GM21367 (cell line): ENCODE data around the gene RNF217.

Source experiments
- ATAC-seq: cut with Tn5 transposase; IDR thresholded peaks from one replicate; pipeline ENCODE4 v1.9.1; 2021; ENCODE audit not compliant: unreplicated experiment

Gene RNF217

GRCh38 chr6:125095580-125096301 is 133.5 kb downstream of the RNF217 start:
- ATAC-seq: no peak

- no peak for ATAC-seq
Measured at GRCh38 chr6:125097186-125097585, 134.9 kb downstream of the RNF217 start.

DNA sequence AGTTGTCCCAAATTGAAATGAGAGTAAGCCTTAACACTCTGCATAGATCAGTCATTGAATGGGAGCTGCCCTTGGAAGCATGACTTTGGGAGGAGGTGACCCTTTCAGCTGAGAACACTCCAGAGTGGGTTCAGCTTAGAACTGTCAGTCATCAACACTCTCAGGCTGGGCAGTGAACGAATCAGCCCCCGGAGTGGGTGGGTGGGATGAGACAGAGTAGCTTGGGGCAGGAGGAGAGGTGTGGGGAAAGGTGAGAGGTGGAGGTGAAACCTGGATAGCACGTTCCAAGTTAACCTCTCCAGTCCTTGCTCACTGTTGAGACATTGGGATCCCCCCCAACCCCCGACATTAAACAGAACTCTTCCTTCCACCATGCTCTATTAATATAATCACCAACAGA is 136.0 kb downstream of the RNF217 start:
- ATAC-seq: no peak

DNA sequence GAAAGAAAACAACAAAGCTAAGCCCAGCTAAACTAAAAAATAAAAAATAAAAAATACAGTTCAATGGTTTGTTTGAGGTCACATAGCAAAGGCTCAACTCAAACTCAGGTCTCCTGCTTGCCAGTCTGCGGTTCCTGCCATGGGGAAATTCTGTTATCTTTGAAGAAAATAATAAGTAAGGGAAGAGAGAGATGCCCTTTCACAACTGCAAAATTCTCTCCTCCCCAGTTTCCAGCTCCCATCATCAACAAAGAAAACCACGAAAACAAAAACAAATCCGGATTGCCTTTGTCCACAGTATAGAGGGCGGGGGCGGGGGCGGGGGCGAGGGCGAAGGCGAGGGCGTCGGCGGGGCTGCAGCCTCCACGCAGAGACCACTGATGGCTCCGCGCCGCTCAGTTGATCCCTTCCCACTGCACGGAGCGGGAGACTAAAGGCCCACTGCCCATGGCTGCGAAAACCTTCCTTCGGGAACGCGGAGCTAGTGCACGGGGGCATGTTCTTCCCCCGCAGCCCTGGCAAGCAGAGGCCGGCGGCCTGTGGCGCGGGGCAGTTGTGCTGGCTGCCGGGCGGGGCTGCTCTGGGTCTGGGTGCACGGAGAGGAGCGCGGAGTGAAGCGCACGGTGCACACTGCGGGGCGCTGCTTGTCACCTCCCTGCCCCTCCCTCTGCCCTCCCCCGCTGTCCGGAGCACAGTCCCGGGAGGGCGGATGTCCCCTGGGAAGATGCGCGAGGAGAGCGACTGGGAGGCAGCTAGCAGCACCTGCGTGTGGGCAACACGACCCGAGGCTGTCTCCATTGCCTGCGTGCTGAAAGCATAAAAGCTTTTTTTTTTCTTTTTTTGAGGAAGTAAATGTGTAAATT is 137.2 kb downstream of the RNF217 start:
- peak; percentile 51 for ATAC-seq

- ATAC-seq: no peak
Measured at GRCh38 chr6:125100074-125100652, 137.9 kb downstream of the RNF217 start.

DNA sequence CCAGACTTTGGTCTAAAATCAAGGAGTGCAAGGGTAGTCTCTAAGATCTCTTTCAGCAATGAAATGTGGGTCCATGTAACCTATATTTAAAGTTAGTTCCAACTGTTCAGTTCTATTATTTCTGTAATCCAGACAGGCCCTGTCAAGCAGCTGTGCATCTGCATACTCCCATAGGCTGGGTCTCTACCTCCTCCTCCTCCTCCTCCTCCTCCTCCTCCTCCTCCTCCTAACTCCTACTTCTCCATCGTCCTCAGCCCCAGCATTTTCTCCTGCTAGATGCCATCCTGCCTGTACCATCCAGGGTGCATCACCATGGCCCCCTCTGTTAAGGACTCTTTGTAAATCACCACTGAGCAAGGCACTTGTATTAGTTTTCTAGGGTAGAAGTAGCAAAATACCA is 138.9 kb downstream of the RNF217 start:
- no peak for ATAC-seq

GRCh38 chr6:125101631-125102030 is 139.4 kb downstream of the RNF217 start:
- ATAC-seq: no peak

DNA sequence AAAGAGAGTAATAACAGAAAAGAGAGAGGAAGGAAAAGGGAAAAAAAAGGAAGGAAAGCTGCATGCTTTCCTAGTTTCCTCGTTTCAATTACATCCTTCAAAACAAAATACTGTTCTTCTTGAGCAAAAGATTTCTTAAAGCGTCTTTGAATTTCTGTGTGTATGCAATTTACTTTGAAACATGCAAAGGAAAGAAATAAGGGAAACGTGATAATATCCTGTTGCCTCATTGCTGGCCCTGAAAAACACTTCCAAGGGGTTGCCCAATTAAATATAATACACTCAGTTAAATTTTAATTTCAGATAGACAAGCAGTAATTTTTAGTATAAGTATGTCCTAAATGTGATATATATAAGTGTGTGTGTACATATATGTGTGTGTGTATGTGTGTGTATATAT is 140.2 kb downstream of the RNF217 start:
- ATAC-seq: no peak

GRCh38 chr6:125102891-125103290 is 140.7 kb downstream of the RNF217 start:
- ATAC-seq: no peak

GRCh38 chr6:125104425-125104824 is 142.2 kb downstream of the RNF217 start:
- ATAC-seq: no peak

DNA sequence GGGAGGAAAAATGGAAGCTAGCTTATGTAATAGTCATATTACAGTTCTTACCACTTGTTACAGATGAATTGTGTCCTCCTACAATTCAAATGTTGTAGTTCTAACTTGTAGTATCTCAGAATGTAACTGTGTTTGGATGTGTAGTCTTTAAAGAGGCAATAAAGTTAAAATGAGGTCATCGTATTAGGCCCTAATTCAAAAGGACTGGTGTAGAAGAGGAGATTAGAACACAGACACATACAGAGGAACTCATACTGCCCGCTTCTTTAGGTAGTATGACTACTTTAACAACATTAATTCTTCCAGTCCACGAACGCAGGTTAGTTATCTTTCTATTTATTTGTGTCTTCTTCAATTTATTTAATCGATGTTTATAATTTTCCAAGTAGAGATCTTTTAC is 144.8 kb downstream of the RNF217 start:
- ATAC-seq: no peak

DNA sequence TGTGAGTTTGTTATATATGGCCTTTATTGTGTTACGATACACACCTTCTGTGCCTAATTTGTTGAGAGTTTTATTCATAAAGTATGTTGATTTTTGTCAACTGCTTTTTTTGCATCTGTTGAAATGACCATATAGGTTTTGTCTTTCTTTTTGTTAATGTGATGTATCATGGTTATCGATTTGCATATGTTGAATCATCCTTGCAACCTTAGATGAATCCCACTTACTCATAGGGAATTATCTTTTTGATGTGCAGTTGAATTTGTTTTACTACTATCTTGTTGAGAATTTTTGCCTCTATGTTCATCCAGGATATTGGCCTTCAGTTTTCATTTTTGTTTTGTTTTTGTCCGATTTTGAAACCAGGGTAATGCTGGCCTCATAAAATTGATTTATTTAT is 145.7 kb downstream of the RNF217 start:
- no peak for ATAC-seq

GRCh38 chr6:125110056-125110455 is 147.8 kb downstream of the RNF217 start:
- ATAC-seq: no peak

DNA sequence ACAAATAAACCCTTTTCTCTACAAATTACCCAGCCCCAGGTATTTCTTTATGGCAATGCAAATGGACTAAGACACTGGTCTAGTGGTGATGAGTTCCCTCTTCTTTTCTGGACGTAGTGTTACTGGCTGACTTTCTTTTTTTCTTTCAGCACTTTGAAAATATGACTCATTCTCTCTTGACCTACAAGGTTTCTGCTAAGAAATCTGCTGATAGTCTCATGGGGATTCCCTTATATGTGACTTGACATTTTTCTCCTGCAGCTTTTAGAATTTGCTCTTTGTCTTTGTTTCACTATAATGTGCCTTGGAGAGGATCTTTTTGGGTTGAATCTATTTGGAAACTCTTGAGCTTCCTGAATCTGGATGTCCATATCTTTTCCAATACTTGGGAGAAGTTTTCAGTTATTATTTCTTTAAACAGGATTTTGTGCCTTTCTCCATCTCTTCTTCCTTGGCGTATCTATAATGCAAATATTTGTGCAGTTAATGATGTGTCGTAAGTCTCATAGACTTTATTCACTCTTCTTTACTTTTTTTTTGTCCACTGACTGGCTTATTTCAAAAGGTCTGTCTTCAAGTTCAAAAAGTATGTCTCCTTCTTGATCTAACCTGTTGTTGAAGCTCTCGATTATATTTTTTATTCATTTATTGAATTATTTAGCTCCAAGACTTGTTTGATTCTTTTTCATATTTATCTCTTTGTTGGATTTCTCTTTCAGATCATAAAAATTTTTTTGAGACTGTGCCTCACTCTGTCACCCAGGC is 149.2 kb downstream of the RNF217 start:
- no peak for ATAC-seq

GRCh38 chr6:125112934-125113333 is 150.7 kb downstream of the RNF217 start:
- no peak for ATAC-seq

DNA sequence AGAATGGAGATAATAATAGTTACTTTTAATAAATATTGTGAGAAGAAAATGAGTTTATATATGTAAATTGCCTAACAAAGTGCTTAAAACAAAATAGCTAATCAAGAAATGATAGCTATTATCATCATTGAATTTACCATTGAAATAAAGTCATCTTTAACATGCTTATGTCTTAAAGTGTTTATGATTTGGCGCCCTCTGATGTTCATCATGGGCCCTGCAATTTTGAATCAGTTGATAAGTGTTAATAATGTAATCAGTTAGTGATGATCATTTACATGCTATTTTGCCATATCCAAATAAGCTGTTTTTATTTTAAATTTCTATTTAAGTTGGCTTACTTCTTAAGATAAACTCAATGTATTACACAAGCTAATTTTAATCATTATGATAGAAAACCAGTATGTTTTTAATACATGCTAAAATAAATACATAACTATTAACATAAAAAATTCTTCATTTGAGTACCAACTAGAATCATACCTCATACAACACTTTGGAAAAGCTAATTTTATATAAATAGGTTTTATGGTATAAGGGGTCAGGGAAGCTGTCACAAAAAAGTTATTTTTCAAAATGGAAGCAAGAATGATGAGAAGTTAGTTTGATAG is 152.1 kb downstream of the RNF217 start:
- no peak for ATAC-seq

DNA sequence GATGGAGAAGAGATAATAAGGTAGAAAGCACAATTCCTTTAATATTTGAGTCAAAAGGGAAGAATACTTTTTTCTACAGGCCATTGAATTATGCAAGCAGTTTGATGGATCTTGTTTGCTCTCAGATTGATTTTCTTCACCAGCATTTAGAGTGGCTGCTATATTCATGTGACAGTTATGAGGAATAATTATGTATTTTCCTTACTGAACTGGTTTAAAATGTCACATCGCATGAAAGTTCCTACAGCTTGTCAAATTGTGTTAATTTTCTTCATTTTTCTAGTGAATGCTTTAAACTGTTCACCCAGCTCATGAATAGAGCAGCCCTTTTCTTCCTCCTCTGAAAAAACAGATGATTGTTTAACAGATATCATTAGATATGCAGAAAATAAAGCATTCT is 153.9 kb downstream of the RNF217 start:
- ATAC-seq: no peak

GRCh38 chr6:125116710-125117109 is 154.5 kb downstream of the RNF217 start:
- ATAC-seq: no peak

DNA sequence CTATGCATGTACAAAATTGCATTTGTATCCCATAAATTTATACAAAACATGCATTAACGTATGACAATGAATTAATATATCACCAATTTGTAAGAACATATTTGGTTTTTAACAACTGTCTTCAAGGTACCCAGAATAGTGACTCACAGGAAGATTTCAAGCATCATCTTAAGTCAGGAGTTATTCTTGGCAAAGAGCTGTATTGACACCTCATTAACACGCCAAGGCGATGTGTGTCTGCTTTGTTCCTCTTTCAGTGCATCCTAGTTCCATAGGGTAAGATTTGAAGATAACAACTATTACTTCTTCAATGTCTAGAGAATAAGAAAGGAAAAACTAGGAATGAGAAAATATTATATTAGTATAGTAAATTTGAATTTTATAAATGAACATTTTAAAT is 155.6 kb downstream of the RNF217 start:
- no peak for ATAC-seq

DNA sequence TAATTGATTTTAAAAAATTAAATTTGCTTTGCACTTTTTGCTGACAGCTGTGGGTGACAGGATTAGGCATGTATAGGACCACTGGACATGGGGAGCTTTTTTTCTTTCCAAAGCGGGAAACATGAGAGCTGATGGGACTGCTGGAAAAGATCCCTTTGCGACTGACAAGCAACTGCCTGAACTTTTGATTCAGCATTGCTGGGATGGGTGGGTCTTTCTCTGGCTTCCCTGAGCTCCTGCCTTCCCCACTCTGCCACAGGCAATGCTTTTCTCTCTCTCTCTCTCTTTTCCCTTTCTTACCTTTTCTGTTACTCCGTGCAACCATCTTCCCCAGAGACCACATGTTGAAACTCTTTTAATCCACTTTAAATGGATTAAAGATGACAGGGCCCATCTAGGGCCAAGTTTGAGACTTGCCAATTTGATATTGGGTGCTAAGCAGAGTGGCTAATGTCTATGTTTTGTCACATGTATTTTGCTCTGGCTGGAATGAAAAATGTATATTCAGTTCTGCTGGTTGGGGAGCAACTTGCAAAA is 157.9 kb downstream of the RNF217 start:
- no peak for ATAC-seq

DNA sequence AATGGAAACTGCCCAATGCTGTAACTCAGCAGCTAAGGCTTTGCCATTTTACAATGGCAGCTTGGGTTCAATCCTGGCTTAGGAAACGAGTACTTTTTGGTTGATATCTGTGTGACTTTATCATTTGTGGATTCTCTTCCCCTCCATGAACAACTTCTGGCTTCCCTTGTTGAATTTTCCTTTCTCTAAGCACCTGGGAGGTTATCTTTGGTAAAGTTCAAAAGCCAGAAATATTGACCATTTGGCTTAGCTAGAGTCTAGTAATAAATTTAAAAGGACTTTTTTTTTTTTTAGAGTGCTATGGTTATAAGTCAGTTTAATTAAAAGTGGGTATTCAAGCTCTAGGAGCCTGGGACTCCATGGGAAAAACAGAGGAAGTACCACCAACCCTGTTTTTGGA is 159.7 kb downstream of the RNF217 start:
- no peak for ATAC-seq
